GM19467 (cell line): Measurements from ENCODE around the gene KMT2A.
"Not testable (repeated sequence)": the region's sequence is repeated elsewhere in the genome, so short reads cannot be mapped to it uniquely, and the experiment has no call there.

Source experiments
- ATAC-seq: cut with Tn5 transposase; IDR thresholded peaks from one replicate; pipeline ENCODE4 v1.9.1; 2021; ENCODE audit warnings: mild to moderate bottlenecking, moderate library complexity; ENCODE audit not compliant: unreplicated experiment

Gene KMT2A

DNA sequence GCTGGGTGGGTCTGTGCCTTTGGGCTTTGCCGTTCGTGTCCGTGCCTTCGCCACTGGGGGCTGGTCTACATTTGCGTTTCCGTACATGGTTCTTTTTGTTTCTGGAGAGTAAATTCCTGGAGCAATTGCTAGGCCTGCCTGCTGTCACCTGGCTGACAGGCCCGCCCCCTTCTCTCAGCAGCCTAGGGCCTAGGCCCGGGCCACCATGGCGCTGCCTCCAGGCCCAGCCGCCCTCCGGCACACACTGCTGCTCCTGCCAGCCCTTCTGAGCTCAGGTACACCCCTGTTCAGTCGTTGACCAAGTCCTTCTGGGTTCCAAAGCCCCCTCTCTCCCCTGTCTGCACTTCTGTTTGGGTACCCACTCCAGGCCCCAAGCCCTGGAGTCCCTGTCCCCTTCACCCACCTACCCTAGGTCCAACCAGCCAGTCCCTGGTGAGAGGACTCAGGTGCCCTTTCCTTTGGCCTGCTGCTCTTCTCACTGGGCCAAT is 95.3 kb downstream of the KMT2A start:
- no peak for ATAC-seq

DNA sequence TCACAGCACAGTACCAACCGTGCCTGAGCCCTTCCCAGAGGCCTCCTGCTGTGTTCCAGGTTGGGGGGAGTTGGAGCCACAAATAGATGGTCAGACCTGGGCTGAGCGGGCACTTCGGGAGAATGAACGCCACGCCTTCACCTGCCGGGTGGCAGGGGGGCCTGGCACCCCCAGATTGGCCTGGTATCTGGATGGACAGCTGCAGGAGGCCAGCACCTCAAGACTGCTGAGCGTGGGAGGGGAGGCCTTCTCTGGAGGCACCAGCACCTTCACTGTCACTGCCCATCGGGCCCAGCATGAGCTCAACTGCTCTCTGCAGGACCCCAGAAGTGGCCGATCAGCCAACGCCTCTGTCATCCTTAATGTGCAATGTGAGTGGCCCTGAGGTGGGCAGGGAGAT is 95.8 kb downstream of the KMT2A start:
- no peak for ATAC-seq

DNA sequence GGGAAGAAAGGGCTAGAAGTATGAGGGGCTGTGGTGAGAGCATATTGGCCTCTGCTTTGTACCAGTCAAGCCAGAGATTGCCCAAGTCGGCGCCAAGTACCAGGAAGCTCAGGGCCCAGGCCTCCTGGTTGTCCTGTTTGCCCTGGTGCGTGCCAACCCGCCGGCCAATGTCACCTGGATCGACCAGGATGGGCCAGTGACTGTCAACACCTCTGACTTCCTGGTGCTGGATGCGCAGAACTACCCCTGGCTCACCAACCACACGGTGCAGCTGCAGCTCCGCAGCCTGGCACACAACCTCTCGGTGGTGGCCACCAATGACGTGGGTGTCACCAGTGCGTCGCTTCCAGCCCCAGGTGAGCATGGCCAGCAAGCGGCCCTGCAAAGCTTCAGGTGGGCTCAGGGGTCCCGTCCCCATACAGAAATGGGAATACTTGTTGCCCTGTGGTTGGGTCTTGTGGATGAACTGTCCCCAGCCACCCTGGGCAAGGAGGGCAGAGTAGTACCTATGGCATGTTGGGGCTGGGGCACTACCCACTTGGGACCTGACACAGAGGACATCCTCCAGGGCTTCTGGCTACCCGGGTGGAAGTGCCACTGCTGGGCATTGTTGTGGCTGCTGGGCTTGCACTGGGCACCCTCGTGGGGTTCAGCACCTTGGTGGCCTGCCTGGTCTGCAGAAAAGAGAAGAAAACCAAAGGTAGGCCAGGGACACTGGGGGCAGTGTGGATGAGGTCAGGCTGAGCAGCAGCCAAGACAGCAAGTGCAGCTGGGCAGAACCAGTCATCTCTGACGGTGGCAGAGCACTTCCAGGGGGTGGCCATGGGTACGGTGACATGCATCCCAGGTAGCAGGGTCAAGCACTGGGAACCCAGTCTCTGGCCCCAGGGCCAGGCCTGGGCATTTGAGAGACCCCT is 96.8 kb downstream of the KMT2A start:
- ATAC-seq, result no peak

DNA sequence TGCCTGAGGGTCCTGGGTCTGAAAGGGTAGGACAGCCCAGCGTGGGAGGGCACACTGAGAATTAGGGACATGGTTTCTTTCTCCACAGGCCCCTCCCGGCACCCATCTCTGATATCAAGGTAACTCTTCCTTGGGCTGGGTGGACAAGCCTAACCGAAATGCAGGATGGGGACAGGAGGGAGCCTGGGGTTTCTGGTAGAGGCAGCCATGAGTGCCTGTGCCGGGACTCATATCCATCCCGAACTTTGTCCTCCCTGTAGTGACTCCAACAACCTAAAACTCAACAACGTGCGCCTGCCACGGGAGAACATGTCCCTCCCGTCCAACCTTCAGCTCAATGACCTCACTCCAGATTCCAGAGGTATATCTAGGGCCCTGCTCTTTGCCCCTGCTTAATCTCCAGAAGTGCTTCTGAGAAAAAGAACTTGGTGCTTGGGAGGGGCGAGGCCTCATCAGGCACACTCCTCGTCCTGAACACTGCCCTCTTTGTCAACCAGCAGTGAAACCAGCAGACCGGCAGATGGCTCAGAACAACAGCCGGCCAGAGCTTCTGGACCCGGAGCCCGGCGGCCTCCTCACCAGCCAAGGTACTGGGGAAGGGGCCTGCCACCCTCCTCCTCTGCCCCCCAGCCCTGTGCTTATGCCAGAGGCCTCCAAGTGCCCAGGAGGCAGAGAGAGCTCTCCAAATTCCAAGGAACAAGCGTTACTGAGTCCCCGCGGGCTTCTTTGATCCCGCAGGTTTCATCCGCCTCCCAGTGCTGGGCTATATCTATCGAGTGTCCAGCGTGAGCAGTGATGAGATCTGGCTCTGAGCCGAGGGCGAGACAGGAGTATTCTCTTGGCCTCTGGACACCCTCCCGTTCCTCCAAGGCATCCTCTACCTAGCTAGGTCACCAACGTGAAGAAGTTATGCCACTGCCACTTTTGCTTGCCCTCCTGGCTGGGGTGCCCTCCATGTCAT is 97.8 kb downstream of the KMT2A start:
- no peak for ATAC-seq

DNA sequence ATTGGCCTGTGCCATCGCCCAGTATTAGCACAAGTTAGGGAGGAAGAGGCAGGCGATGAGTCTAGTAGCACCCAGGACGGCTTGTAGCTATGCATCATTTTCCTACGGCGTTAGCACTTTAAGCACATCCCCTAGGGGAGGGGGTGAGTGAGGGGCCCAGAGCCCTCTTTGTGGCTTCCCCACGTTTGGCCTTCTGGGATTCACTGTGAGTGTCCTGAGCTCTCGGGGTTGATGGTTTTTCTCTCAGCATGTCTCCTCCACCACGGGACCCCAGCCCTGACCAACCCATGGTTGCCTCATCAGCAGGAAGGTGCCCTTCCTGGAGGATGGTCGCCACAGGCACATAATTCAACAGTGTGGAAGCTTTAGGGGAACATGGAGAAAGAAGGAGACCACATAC is 99.0 kb downstream of the KMT2A start:
- ATAC-seq, result no peak

DNA sequence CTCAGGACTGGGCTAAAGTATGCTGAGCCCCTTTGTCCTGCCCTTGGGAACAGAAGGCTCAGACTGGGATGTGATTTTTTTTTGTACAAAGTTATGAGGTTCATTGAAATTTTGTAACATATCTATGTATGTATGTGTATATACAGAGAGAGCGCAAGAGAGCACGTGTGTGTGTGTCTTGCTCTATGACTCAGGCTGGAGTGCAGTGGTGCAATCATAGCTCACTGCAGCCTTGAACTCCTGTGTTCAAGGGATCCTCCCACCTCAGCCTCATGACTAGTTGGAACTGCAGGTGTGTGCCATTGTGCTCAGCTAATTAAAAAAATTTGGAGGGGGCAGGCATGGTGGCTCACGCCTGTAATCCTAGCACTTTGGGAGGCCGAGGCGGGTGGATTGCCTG is 100.4 kb downstream of the KMT2A start:
- ATAC-seq, result no peak

DNA sequence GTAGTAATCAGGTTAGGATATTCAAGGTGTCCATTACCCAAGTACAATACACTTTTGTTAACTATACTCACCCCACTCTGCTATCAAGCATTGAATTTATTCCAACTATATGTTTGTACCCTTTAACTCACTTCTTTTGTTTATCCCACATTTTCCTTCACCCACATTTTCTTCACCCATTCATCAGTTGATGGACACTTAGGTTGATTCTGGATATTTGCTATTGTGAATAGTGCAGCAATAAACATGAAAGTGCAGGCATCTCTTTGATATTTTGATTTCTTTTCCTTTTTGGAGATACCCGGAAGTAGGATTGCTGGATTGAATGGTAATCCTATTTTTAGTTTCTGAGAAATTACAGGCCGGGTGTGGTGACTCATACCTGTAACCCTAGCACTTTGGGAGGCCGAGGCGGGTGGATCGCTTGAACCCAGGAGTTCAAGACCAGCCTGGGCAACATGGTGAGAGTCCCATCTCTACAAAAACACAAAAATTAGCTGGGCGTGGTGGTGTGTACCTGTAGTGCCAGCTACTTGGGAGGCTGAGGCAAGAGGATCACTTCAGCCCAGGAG is 101.2 kb downstream of the KMT2A start:
- ATAC-seq, result no peak

DNA sequence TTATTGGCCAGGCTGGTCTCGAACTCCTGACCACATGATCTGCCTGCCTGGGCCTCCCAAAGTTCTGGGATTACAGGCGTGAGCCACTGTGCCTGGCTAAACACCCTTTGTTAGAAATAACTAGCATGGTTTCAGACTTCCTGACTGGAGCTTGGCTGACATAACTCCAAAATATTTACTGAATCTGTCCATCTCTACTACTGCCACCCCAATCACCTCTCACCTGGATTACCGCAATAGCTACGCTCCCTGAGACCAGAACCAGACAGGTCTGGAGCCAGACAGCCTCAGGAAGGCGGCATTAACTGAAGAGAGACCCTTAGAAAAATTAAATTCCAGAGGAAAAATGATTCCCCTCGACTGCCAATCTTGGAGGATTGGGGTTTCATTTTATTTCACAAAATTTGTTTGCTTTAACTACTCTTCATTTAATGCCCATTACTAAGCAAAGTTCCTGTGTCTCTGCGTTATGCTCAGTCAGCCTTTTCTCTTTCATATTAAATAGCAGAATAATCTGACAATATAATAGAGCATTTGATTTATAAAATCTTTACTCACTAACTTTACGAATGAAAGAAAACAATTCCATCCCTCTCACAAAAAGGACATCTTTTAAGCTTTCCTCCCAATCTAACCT is 107.8 kb downstream of the KMT2A start:
- no peak for ATAC-seq

DNA sequence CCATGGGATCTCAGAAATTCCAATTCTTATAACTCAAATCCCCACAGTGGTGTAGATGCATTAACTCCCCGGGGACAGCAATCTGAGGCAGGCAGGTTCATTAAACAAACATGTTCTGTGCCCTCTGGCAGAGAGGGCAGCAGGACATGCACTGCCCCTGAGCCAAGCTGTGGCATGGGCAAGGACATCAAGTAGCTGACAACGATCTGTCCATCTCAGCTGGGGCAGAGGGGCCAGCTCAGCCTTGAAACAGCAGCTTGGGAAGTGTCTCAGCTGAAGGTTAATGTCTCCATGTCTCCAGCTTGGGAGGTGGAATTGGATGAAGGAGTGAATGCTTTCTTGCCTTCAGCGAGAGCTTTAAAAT is 108.3 kb downstream of the KMT2A start:
- ATAC-seq, result no peak

DNA sequence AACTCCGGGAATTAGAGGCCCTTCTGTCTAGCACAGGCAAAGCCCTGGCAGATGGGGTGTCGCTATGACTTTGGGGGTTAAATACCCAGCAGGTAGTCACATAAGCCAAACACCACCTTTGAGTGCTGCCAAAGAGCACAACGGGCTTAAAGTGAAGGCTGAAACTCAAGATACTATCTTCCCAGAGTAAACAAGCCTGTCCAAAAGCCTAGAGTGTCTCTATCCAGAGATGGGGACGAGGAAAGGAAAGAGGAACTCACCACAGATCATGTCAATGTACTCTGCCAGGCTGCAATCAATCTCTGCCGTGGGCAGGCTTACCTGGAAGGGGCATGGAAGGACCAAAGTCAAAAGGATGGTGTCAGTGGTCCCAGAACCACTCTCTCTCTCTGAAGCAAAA is 109.2 kb downstream of the KMT2A start:
- ATAC-seq, result no peak

DNA sequence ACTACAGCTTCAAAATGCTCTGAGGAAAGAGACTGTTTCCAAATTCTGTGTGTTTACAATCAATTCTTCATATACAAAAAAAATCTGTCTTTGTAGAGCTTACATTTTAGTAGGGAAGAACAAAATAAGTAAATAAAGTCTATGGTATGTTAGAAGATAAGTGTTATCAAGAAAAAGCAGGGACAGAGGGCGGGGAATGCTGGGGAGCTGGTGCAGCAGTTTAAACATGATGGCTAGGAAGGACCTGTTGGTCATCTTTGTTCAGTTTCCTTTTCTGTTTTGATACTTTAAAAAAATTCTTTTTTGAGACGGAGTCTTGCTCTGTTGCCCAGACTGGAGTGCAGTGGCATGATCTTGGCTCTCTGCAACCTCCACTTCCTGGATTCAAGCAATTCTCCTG is 110.8 kb downstream of the KMT2A start:
- ATAC-seq, result no peak

DNA sequence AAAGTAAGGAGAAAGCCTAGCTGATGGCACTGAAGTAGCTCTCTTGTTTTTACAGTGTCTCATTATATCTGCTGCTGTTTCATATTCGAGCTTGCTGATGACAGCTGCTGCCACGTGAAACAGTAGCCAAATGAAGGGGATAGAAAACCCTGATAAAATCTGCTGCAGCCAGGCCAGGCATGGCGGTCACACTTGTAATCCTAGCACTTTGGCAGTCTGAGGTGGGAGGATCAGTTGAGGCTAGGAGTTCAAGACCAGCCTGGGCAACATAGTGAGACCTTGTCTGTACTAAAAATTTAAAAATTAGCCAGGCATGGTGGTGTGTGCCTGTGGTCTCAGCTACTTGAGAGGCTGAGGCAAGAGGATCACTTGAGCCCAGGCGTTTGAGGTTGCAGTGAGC is 116.0 kb downstream of the KMT2A start:
- ATAC-seq, result no peak

DNA sequence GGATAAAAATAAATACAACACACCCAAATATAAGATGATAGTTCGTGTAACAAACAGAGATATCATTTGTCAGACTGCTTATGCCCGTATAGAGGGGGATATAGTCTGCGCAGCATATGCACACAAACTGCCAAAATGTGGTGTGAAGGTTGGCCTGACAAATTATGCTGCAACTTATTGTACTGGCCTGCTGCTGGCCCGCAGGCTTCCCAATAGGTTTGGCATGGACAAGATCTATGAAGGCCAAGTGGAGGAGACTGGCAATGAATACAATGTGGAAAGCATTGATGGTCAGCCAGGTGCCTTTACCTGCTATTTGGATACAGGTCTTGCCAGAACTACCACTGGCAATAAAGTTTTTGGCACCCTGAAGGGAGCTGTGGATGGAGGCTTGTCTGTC is 124.5 kb downstream of the KMT2A start:
- ATAC-seq, result no peak

DNA sequence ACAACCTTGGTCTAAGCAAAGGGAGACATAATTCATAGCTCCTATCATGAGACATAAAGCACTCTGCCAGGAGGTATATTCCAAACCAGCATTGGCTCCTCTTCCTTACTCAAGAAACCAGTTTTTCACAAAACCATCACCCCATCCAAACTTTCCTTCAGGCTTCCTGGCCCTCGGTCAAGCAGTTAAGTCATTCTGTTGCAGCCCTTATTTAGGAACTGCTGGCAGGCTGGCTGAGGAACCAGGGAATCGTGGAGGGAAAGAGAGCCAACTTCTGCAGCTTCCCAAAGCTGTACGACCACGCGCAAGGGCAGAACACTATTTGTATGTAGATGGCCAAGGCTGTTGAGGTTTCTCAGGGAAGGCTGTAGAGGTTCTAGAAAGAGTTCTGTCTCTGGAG is 128.8 kb downstream of the KMT2A start:
- no peak for ATAC-seq

DNA sequence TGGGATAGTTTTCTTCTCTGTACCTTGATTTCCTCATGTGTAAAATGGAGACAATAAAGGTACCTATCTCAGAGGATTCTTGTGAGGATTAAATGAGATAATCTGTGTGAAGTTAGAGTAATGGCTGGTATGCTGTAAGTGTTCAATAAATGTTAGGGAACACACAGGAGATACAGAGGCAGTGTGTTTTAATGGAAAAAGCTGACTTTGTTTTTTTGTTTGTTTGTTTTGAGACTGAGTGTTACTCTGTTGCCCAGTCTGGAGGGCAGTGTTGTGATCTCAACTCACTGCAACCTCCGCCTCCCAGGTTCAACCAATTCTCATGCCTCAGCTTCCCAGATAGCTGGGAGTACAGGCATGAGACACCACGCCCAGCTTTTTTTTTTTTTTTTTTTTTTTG is 133.4 kb downstream of the KMT2A start:
- no peak for ATAC-seq

DNA sequence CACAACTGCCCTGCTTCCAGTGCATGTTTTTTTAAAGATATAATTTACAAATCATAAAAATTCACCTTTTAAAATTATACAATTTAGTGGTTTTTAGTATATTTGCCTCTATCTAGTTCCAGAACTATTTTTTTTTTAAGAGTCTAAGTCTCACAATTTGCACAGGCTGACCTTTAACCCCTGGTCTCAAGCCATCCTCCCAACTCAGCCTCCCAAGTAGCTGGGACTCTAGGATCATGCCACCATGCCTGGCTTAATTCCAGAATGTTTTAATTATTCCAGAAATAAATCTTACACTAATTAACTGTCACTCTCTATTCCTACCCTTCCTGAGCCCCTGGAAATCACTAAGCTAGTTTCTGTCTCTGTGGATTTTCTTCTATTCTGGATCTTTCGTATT is 134.5 kb downstream of the KMT2A start:
- ATAC-seq, result no peak

DNA sequence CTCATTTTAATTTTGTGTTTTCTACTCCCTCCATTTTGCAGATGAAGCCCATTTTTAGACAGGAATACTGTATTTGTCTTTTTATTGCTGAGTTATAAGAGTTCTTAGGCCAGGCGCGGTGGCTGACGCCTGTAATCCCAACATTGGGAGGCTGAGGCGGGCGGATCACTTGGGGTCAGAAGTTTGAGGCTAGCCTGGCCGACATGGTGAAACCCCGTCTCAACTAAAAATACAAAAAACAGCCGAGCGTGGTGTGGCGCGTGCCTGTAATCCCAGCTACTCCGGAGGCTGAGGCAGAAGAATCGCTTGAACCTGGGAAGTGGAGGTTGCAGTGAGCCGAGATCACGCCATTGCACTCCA is 135.4 kb downstream of the KMT2A start:
- ATAC-seq, result not testable (repeated sequence)

DNA sequence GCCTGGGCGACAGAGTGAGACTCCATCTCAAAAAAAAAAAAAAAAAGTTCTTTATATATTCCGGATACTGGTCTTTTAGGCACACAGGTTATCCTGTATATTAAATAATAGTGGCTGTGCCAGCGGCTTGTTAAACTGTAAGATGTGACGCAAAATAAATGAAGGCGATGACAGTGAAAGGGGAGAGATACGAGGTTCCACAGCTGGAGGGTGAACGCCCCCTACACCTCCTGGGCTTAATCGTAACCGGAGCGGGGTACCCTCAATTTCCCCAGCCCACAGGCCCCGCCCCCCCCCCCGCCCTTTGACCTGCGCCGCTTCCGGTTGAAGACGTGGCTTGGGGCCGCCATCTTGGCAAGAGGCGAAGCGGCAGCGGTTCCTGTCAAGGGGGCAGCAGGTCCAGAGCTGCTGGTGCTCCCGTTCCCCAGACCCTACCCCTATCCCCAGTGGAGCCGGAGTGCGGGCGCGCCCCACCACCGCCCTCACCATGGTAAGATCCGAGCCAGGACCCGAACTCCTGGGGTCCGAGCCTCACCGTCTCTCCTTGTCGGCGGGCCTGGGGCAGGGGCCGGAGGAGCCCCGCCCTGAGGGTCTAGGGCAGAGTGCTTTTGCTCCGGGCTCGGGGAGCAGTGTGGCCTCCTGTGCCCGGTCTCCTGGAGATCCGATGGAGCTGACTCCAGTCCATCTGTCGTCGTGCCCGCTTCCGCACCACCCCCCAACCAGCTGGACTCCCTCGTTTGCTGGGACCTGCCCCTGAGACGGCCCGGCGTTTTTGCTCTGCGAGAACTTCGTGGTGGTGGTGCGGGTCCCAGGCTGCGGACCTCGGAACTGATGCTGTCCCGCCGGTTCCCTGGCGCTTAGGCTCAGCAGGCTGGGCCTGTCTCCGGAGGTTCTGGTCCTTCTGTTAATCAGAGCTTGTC is 136.0 kb downstream of the KMT2A start, which contains the start of gene ARCN1:
ARCN1 (plus strand) TSS at position 349 of the 920 bp plus-strand sequence; CDS start at position 488, 139 bp downstream.
- ATAC-seq, result peak; percentile 51

DNA sequence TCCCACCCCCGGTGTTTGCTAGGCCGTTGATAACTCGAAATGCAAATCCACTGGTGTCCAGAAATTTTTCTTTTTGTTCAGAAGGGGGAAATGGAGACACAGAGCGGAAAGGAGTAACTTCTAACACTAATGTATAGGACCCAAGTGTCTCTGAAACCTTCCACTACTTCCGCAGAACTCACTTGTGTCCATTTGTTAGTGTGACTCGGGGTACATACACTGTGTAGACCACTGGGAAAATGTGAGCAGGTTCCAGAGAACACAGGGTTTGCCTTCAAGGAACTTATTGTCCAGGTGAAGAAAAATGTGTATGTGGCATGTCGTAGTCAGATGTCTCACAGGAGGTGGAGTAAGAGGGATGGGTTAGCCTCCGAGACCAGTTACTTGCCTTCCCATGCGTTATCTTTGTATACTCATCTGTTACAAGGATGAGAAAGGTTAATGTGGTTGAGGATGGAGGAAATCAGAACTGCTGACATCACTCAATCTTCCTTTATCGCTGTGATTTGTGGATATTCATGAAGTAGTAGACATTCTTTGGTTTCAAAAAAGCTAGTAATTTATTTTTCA is 136.8 kb downstream of the KMT2A start:
- peak; percentile 22 for ATAC-seq
